Measurements from ENCODE around the gene TAF8. TPM values are rescaled to one million over a fixed set of nuclear protein-coding genes. Genes with fewer than 3 reads are reported as not detected.
A peak's percentile ranks its signal among the peaks of the same experiment; 100 is the strongest.

Gene TAF8
- total and polyA plus RNA-seq, 11 donors: 18.5 to 38.7 (median 27.9) TPM

DNA sequence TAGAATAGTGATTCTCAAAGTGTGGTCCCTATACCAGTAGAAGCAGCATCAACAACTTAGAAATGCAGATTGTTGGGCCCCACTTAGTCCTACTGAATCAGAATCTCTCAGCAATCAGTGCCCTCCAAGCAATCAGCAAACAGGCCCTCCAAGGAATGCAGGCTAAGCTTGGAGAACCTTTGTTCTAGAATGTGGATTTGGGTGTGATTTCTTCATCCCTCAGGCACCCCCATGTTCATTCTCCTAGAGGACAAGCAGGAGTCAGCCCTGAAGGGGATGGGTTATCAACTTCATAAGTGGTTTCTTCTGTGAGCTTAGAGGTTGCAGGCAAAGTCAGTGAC, 40.5 kb upstream of the TAF8 start:
- TF ChIP-seq POLR2A (IDR thresholded peaks at IDR 0.05): no peak
- TF ChIP-seq, protein P1, sequence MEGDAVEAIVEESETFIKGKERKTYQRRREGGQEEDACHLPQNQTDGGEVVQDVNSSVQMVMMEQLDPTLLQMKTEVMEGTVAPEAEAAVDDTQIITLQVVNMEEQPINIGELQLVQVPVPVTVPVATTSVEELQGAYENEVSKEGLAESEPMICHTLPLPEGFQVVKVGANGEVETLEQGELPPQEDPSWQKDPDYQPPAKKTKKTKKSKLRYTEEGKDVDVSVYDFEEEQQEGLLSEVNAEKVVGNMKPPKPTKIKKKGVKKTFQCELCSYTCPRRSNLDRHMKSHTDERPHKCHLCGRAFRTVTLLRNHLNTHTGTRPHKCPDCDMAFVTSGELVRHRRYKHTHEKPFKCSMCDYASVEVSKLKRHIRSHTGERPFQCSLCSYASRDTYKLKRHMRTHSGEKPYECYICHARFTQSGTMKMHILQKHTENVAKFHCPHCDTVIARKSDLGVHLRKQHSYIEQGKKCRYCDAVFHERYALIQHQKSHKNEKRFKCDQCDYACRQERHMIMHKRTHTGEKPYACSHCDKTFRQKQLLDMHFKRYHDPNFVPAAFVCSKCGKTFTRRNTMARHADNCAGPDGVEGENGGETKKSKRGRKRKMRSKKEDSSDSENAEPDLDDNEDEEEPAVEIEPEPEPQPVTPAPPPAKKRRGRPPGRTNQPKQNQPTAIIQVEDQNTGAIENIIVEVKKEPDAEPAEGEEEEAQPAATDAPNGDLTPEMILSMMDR (IDR thresholded peaks at IDR 0.05): no peak
- intact Hi-C loops (cut with DNase I): loop anchor here in 1 of 10 donors (10.0 kb wide), 1 partner anchor 45 kb away; no protein-coding TSS in a partner anchor
- Histone ChIP-seq H3K4me3 (no peak overlapping the region), H3K4me1 (peaks cover 0 to 38% (median 15%) of the 10 kb centered on the region in 12 donors), H3K9me3 (no peaks in the 10 kb centered on the region), H3K27me3 (no peaks in the 10 kb centered on the region), H3K27ac (peak overlapping the region in 1 of 12 donors; percentile 73), H3K36me3 (no peaks in the 10 kb centered on the region)
- ATAC-seq (peak in 1 of 4 donors; percentile 11), DNase-seq (no peak)

GRCh38 chr6:42010185-42010891, 40.0 kb upstream of the TAF8 start:
- ATAC-seq (peak in 3 of 4 donors; percentile 60 to 85 (median 64)), DNase-seq (peak in 1 of 5 donors; percentile 33)
- Histone ChIP-seq H3K4me3 (peak overlapping the region in 1 of 12 donors; percentile 21), H3K9me3 (no peaks in the 10 kb centered on the region), H3K4me1 (peaks cover 0 to 38% (median 15%) of the 10 kb centered on the region in 12 donors), H3K27ac (peak overlapping the region in 3 of 12 donors; percentile 36 to 73 (median 60)), H3K27me3 (no peaks in the 10 kb centered on the region), H3K36me3 (no peaks in the 10 kb centered on the region)
- intact Hi-C loops (cut with DNase I): loop anchor here in 1 of 10 donors (10.0 kb wide), 1 partner anchor 46 kb away; no protein-coding TSS in a partner anchor
- TF ChIP-seq, protein P1 (IDR thresholded peaks at IDR 0.05): no peak
- no peak for TF ChIP-seq POLR2A (IDR thresholded peaks at IDR 0.05)
- WGBS, 4 donors: 39 to 52% (median 46%) methylated on average over 10 to 11 of the region's 11 CpGs

DNA sequence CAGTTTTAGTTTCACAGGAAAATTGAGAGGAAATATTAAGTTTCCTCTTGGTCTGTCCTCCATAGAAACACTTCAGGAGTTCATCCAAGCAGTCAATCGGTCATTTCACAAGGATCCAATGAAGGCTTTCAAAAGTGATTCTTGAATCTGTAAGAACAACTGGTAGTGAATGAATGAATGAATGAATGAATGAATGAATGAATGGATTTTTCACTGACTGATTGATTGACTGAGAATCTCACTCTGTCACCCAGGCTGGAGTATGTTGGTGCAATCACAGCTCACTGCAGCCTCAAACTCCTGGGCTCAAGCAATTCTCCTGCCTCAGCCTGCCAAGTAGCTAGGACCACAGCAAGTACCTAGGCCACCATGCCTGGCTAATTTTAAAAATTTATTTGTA, 39.4 kb upstream of the TAF8 start:
- 49 to 69% (median 64%) methylated on average over 1 of the region's 1 CpG for WGBS, 4 donors

More for the DNA sequence above, 39.4 kb upstream of the TAF8 start:
- ATAC-seq (no peak), DNase-seq (no peak)
- Histone ChIP-seq H3K4me1 (peaks cover 0 to 38% (median 15%) of the 10 kb centered on the region in 12 donors), H3K4me3 (peak overlapping the region in 1 of 12 donors; percentile 21), H3K9me3 (no peaks in the 10 kb centered on the region), H3K36me3 (no peaks in the 10 kb centered on the region), H3K27ac (peak overlapping the region in 1 of 12 donors; percentile 73), H3K27me3 (no peaks in the 10 kb centered on the region)
- no peak for TF ChIP-seq POLR2A (IDR thresholded peaks at IDR 0.05)
- TF ChIP-seq, protein P1 (IDR thresholded peaks at IDR 0.05): no peak
- intact Hi-C loops (cut with DNase I): loop anchor here in 1 of 10 donors (10.0 kb wide), 1 partner anchor 46 kb away; no protein-coding TSS in a partner anchor
